GM21390 (cell line): ENCODE measurements around the gene ZNF543.
"Not testable (repeated sequence)": the region's sequence is repeated elsewhere in the genome, so short reads cannot be mapped to it uniquely, and the experiment has no call there.

Experiments used
- ATAC-seq: cut with Tn5 transposase; IDR thresholded peaks from one replicate; pipeline ENCODE4 v1.9.1; 2021; ENCODE audit not compliant: unreplicated experiment

The ZNF543 gene

DNA sequence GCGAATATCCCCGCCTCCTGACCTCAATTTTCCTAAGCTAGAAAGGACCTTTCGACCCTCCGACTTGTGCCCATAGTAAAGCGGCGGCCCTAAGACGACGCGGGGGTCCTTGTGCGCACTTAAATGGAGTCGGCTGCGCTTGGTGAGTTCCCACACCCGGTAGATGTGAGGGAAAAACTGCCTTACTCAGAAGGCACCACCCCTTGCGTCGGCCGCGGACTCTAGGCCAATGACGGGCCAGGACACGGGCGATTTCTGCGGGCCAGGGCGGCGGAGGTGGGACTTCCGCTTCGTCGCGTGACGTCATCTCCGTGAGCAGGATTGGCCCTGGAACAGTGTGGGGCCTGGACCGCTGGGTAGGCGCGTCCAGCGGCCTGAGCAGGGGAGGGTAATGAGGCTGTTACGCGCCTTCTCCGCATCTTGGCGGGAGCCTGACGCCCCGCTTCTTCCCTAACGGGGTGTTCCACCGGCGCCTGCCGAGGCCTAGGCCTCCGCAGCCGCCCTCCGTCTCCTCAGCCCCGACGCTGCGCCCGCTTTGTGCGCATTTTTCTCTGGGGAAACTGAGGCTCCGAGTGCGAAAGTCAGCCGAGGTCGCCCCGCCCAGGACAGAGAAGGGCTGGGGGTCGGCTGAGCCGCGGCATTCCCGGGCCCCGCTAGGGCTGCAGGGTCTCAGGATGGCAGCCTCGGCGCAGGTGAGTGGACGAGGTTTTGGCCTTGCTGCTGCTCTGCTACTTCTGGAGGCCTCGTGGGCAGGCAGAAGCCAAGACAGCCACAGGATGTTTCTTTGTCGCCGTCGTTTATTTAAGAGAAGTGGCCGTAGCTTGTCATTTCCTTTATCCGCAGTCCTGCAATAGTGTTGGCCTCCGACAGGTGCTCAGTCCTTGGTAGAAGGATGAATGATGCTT, at the start of gene ZNF543:
TSS of gene ZNF543 (plus strand) at position 293 of the 905 bp plus-strand sequence. CDS start at position 675, 382 bp downstream.
- ATAC-seq = peak; percentile 91

DNA sequence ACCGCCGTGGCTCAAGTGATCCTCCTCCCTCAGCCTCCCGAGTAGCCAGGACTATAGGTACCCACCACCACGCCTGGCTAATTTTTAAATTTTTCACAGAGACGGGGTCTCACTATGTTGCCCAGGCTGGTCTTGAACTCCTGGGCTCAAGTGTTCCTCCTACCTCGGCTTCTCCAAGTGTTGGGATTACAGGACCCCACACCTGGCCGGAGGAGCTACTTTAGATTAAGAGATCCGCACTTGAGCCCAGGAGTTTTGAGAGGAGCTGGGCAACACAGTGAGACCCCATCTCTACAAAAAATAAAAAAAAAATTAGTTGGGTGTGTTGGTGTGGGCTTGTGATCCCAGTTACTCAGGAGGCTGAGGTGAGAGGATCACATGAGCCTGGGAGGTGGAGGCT, 49.0 kb upstream of the ZNF543 start:
- no peak for ATAC-seq

DNA sequence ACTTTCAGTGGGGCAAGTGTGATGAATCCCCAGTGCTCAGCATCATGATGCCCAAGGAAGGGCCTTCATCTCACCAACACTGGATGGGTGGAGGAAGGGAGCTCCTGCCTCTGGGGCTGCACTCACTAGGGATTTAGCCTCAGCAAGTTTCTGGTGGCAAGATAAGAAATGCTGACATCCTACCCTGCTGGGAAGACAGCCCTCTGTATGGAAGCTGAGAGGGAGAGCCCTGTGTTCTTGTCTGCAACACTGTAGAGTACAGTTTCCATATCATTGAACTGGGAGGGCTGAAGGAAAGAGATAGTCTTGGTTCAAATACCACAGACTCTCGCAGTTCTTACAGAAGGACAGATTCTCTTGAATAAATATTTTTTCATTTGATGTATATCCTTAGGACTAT, 47.3 kb upstream of the ZNF543 start:
- ATAC-seq = no peak

DNA sequence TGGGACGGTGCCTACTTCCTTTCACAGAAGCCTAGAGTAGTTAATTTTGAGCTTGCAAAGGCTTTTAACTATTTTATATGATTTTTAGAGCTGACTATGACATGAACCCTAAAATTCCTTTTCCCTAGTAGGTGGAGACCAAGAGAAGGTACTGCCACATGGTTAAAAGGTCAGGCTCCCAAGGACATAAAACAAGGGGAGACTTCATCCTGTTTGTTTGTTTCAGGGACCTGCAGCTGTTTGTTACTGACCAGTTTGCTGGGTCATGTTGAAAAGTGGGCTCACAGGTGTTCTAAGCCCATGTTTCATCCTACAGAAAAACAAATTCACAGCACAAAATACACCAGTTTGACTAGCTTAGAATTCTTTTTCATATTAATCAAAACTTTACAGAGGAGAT, 43.8 kb upstream of the ZNF543 start:
- ATAC-seq = no peak

DNA sequence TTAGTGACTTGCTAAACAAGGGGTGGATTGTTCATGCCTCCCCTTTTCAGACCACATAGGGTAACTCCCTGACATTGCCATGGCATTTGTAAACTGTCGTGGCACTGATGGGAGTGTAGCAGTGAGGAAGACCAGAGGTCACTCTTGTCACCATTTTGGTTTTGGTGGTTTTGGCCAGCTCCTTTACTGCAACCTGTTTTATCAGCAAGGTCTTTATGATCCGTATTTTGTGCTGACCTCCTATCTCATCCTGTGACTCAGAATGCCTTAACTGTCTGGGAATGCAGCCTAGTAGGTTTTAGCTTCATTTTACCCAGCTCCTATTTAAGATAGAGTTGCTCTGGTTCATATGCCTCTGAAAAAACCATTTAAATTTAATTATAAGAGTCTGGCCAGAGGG, 41.8 kb upstream of the ZNF543 start:
- ATAC-seq = not testable (repeated sequence)

DNA sequence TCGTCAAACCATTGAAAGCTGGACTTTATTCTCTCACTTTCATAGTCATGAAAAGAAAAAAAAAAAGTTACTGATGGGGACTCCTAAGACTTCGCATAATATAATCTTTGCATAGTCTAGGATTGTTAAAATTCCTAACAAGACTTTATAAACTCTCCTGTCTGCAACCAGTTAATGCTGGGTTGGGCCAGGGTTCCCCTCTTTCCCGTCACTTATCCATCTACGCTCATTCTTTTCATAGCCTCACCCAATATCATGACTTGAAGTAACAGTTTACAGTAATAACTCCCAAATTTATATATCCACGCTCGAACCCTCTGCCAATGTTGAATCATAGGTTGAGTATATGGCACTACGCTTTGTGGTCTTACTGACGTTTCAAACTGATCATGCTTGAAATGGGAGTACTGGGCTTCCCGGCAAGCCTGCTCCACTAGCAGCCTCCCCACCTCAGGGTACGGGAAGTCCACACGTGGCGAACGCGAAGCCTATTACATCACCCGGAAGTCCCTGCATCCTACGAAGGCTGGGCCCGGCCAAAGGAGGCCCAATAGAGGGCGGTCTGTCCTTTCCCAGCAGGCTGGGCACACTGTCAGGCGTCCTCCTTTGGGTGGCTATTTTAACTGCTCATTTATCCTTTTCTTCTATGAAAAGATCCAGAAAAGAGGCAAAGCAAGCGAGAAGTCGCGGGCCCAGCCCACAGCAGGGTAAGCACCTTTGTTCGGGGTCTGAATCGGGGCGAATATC, 40.7 kb upstream of the ZNF543 start:
- ATAC-seq = peak; percentile 69

DNA sequence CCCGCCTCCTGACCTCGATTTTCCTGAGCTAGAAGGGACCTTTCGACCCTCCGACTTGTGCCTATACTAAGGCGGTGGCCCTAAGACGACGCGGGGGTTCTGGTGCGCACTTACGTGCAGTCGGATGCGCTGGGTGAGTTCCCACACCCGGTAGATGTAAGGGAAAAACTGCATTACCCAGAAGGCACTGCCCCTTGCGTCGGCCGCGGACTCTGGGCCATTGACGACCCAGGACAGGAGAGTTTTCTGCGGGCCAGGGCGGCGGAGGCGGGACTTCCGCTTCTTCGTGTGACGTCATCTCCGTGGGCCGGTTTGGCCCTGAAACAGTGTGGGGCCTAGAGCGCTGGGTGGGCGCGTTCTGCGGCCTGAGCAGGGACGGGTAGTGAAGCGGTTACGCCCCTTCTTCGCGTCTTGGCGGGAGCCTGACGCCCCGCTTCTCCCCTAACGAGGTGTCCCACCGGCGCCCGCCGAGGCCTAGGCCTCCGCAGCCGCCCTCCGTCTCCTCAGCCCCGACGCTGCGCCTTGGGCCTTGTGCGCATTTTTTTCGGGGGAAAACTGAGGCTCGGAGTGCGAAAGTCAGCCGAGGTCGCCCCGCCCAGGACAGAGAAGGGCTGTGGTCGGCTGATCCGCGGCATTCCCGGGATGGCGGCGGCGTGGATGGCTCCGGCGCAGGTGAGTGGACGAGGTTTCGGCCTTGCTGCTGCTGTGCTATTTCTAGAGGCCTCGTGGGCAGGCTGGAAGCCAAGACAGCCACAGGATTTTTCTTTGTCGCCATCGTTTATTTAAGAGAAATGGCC, 39.9 kb upstream of the ZNF543 start, which contains the start of gene ZNF460:
TSS of gene ZNF460 (plus strand) at position 321 of the 797 bp plus-strand sequence. CDS start at position 643, 322 bp downstream.
- peak; percentile 78 for ATAC-seq

DNA sequence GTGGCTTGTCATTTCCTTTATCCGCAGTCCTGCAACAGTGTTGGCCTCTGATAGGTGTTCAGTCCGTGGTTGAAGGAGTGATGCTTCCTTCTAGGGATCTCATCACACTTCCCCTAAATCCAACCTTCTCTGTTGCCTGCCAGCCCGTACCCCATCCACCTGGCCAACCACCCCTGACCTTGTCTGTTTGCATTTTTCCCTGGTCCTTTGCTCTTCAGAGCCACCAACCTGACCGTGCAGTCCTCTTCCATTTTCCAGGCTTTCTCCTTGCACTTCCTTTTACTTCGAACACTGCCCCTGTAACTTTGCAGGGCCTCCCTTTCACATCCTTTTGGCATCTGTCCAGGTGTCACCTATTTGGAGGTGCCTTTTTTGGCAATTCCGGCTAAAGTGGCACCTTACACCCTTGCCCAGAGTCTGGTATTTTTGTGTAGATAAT, 39.3 kb upstream of the ZNF543 start:
- no peak for ATAC-seq

DNA sequence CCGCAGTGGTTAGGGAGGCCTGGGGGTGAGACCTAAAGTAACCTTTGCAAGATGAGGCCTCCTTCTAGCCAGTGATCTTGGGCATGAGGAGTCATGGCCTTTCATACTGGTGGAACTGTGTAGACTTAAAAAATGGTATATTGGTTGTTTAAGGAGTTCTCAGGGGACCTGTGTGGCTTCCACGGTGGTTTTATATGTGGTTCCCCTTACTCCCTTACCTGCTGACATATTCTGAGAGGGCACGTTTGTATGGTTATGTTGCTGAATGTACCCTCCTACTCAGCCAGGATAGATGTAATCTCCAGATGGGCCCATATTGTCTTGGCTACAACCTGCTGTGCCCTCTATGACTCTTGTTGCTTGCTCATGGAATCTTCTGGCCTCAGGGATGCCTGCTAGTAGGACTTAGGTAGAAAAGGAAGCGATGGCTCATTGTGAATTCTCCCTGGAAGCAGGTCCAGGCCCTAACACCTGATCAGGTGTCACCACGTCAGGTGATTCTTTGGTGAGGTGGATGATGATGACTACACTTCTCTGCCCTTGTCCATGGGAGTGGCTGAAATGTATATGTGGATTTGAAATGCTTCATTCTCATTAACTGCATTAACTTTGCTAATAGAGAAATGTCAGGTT, 38.1 kb upstream of the ZNF543 start:
- no peak for ATAC-seq

DNA sequence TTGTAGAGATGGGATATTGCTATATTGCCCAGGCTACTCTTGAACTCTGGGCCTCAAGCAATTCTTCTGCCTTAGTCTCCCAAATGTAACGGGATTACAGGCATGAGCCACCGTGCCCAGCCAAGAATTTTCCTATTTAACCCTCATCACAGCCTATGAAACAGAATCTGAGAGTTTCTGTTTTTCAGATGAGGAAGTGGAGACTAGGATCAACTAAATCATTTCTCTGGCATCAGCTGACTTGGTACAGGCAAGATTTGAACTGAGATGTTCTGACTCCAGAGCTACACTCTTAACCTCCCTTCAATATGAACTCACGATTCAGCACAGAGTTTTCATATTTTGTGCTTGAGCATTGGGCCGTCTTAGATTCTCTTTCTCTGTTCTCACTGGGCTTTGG, 31.9 kb upstream of the ZNF543 start:
- ATAC-seq = no peak

DNA sequence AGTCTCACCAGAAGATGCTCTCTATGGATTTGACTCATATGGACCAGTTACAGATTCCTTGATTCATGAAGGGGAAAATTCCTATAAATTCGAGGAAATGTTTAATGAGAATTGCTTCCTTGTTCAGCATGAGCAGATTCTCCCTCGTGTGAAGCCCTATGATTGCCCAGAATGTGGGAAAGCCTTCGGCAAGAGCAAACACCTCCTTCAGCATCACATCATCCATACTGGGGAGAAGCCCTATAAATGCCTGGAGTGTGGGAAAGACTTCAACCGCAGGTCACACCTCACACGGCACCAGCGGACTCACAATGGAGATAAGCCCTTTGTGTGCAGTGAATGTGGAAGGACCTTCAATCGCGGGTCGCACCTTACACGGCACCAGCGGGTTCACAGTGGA, 29.3 kb upstream of the ZNF543 start:
- no peak for ATAC-seq

DNA sequence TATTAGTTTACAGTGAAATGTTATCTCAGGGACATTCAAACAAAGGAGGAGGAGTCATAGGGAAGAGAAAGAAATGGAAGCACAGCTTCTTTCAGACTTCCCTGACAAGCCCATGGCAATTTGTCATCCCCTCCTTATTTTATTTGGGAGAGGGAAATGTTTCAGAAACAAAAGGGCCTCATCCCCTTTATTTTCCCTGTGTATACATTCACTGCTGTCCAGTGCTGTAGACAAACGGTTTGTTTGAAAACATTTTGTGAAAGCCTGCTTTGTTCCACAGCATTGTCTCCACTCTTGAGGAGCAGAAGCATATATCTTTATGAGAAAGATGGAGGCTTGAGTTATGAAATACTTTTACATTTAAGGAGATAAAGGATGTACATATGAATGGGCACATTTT, 27.7 kb upstream of the ZNF543 start:
- ATAC-seq = no peak

DNA sequence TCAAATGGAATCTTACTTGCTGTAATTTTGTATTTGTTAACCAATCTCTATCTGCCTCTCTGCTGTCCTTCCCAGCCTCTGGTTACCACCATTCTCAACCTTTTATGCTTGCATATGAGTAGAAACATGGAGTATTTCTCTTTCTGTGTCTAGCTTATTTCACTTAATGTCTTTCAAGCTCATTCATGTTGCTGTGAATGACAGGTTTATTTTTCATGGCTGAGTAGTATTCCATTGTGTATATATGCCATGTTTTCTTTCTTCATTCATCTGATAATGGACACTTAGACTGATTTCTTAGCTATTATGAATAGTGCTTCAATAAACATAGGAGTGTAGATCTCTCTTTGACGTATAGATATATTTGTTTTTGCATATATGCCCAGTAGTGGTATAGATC, 26.6 kb upstream of the ZNF543 start:
- no peak for ATAC-seq

DNA sequence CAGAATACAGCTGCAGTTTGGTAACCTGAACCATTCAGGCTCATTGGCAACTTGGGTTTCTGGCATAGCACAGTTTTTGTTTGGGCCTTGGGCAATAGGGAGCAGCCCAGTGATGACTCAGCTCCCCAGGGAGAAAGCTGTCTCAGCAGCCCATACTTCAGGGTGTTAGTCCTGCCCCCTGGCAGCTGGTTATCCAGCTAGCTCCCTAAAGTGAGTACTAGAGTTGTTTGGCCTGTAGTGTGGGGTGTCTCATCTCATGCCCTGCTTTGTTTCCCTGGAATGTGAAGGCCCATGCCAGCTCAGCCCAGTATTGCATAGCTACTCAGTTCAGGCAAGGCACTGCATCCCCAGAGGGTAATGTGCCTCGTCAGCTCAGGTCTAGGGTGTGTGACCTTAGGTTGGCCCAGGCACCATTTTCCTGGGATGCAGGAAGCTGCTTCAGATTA, 18.2 kb upstream of the ZNF543 start:
- ATAC-seq = no peak

DNA sequence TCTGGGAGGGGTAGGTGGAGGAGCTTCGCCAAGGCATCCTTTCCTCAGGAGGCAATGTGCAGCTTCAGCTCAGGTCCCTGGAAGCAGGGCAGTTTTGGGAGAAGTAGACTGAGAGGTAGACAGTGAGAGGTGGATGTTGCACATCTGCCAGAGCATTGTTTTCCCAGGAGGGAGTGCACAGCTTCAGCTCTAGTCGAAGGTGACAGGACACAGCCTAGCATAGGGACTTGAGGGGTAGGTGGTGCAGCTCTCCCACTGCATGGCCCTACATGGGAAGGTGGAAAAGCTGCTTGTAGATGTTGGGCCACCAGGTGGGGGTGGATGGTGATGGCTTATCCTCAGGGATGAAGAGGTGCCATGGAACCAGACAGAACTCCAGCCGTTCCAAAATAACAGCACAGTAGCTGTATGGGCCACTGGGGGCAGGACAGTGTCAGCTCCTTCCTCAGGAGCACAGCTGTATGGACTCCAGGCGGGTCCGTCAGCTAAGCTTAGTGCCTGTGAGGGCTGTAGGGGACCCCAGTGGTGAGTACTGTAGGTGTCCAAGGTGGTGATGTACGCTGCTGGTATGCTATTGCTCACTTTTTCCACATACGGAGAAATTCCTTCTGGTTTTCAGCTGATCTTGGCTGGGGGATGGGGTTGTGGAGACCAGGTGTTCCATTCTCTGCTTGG, 17.4 kb upstream of the ZNF543 start:
- no peak for ATAC-seq

DNA sequence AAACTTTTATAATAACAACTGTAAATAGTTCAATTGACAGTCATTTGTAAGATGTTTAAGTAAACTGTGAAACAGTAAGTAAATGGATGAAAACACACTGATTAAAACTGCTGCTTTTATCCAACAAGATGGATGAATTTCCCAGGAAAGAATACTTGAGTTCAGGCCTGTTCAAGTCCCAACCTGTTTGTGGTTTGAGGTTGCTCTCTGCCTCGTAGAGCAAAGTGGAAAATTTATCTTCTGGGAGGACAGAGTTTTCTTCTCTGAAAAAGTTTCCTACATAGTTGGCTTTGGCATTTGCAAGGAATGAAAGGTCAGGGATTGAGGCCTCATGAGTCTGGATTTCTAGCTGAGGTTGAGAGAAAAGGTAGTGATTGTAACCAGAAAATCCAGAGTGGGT, 15.2 kb upstream of the ZNF543 start:
- no peak for ATAC-seq

DNA sequence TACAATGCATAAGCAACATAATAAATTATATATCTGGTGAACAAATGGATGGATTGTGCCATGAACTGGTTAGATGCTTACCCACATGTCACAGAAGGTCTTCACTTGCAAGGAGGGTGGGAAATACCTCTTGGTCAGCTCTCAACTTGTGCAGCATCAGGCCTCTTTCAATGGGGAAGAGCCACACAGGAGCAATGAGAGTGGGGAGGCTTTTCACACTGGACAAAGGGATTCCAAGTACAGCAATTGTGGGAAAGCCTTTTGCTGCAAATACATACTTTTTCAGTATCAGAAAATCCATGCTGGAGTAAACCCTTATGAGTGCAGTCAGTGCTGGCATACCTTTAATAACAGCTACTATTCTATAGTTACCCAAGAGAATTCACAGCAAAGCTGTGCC, 11.8 kb upstream of the ZNF543 start:
- ATAC-seq = no peak

DNA sequence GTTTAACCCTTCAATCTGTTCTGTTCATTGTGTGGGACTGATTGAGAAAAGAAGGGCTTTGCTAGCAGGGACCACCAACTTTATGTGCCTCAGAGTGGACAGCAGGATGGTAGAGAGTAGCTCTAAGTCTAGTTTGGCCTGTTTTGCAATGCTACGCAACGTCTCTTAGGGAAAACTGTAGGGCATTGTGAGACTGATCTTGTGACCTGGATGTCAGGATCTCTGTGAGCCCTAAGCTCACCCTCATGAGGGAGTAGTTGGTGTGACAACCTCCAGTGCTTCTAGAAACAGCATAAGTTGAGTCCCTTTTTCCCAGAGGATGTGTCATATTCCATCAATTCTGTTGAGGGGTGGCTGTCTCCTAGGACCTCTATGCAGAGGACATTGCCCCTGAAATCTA, 9.5 kb upstream of the ZNF543 start:
- no peak for ATAC-seq

DNA sequence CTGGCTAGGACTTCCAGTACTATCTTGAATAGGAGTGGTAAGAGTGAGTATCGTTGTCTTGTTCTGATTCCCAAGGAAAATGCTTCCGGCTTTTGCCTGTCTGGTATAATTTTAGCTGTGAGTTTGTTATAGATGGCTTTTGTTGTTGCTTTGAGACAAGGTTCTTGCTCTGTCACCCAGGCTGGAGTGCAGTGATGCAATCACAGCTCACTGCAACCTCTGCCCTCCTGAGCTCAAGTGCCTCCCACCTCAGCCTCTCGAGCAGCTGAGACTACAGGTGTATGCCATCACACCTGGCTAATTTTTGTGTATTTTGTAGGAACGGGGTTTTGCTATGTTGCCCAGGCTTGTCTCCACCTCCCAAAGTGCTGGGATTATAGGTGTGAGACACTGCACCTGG, 6.1 kb upstream of the ZNF543 start:
- ATAC-seq = no peak

DNA sequence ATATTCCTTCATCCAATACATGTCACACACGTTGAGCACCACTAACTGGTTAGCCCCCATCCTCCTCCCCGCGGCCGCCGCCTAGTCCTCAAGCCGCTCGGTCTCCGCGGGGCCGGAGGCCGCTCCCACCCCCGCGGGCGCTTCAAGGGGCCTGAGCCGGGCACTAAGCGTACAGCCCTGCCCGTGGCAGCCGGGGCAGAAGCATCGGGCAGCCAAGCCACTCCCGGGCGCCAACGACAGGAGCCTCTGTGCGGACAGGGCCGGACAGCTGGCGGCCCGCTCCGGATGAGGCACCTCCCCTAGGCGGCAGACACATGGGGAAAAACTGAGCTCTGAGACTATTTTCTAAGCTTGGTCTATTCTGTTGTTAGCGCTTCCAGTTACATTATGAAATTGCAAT, 2.8 kb upstream of the ZNF543 start:
- ATAC-seq = no peak
